Stomach (tissue), 9 donors: Measurements from ENCODE around the gene SPATC1L. TPM values are rescaled to one million over a fixed set of nuclear protein-coding genes. Genes with fewer than 3 reads are reported as not detected.

ENCODE experiments used
- DNase-seq, 2 donors: peaks; one replicate each; pipeline versions ENCODE4 v3.0.0 to v3.0.0-alpha.2; 2013 to 2019
- H3K27ac ChIP-seq, 5 donors: fragments of 200-600 bp in 4 of 5; sonication (generic) in 4 of 5; one replicate each; pipeline ENCODE4 v1.5.1; 2013 to 2019; ENCODE audit warnings: mild to moderate bottlenecking in 1 of 5, moderate library complexity in 1 of 5
- H3K27me3 ChIP-seq, 3 donors: fragments of 200-600 bp; sonication (generic); one replicate each; pipeline ENCODE4 v1.5.1; 2017 to 2019; ENCODE audit warnings: mixed run types in 1 of 3
- H3K36me3 ChIP-seq, 4 donors: fragments of 200-600 bp; sonication (generic); 1 replicate in 3 of 4; 2 replicates in 1 of 4; pipeline ENCODE4 v1.5.1; 2016 to 2019
- H3K4me1 ChIP-seq, 4 donors: fragments of 200-600 bp; sonication (generic); one replicate each; pipeline ENCODE4 v1.5.1; 2016 to 2019
- H3K4me3 ChIP-seq, 4 donors: fragments of 200-600 bp; sonication (generic) in 3 of 4; one replicate each; pipeline ENCODE4 v1.5.1; 2016 to 2019; ENCODE audit warnings: mild to moderate bottlenecking in 1 of 4
- H3K9me3 ChIP-seq, 4 donors: fragments of 200-600 bp; sonication (generic); one replicate each; pipeline ENCODE4 v1.5.1; 2016 to 2019
- EP300 ChIP-seq: sonication (generic); formaldehyde crosslinking; IDR thresholded peaks from one replicate; pipeline ENCODE4 v1.6.1; 2017; ENCODE audit warnings: antibody characterized with exemption
- POLR2A ChIP-seq, 4 donors: fragments of 450-650 bp; IDR thresholded peaks; one replicate each; pipeline ENCODE4 v1.6.1; 2016; ENCODE audit warnings: antibody characterized with exemption in 4 of 4, control low read depth in 2 of 4, mild to moderate bottlenecking in 1 of 4, moderate library complexity in 1 of 4
- POLR2AphosphoS5 ChIP-seq, 3 donors: sonication (generic); formaldehyde crosslinking; IDR thresholded peaks; one replicate each; pipeline ENCODE4 v1.6.1; 2016; ENCODE audit warnings: antibody characterized with exemption in 3 of 3
- WGBS, 5 donors: extraction: QIAGEN DNeasy Blood & Tissue Kit in 3 of 5; methylation state at CpG; one replicate each; pipeline versions ENCODE4 v1.1.5 to v1.1.7; 2013 to 2018; 5-methylcytosine and 5-hydroxymethylcytosine counted together
- intact Hi-C: fragments of 100-400 bp; cut with DNase I; formaldehyde crosslinking; loops from one replicate; pipeline ENCODE4 v1.15.1; 2023; ENCODE audit warnings: low total_unique reads
- polyA plus RNA-seq, 3 donors: library from polyadenylated mRNA; stranded (reverse); fragments of 200-250 nt; gene quantifications; one replicate each; pipeline ENCODE4 v1.2.3, GENCODE V29; 2013
- total RNA-seq, 5 donors: library from RNA; depleted of rRNA; stranded (reverse); fragments of >200 nt; gene quantifications; one replicate each; pipeline versions ENCODE4 v1.1.0 to v1.2.3, GENCODE V29; 2014 to 2016
- TF ChIP-seq, protein P1 (sequence below), 7 experiments: fragments of 450-650 bp in 4 of 7; fragments of 200-600 bp in 3 of 7; sonication (generic) in 3 of 7; IDR thresholded peaks; one replicate each; pipeline ENCODE4 v1.5.1; 2016 to 2019; ENCODE audit warnings: antibody characterized with exemption in 7 of 7, control low read depth in 2 of 7, mild to moderate bottlenecking in 1 of 7
- donor health status: healthy with polysubstance abuse.
- donor health status: Bipolar disorder and iron deficiency.
- donor health status: healthy.

SPATC1L gene
- total and polyA plus RNA-seq, 8 donors = 0.72 to 26.4 (median 12.5) TPM; not detected in 1

DNA sequence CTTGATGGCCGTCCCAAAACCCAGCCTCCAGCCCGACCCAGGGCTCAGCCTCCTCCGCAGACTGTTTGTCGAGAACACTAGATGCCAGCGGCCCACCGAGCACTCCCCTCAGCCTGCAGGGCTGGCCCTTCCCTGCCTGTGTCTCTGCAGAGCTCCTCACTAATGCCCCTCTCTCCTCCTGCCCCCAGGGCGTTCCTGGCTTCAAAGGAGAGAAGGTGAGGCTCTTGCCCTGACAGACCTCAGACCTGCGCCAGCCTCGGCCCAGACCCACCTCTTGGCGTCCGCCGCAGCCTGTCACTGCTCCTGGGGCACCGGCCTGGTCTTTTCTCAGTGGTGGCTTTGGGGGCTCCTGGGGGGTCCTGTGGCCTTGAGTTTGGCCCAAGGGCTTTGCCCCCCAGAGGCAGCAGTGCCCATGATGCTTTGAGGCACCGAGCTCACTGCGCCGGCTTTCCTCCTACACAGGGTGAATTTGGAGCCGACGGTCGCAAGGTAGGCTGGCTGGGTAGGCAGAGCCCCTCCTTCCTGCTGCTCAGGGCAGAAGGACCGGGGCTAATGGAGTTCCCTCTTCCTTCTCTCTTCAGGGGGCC is 68.0 kb downstream of the SPATC1L start:
- DNase-seq = no peak

DNA sequence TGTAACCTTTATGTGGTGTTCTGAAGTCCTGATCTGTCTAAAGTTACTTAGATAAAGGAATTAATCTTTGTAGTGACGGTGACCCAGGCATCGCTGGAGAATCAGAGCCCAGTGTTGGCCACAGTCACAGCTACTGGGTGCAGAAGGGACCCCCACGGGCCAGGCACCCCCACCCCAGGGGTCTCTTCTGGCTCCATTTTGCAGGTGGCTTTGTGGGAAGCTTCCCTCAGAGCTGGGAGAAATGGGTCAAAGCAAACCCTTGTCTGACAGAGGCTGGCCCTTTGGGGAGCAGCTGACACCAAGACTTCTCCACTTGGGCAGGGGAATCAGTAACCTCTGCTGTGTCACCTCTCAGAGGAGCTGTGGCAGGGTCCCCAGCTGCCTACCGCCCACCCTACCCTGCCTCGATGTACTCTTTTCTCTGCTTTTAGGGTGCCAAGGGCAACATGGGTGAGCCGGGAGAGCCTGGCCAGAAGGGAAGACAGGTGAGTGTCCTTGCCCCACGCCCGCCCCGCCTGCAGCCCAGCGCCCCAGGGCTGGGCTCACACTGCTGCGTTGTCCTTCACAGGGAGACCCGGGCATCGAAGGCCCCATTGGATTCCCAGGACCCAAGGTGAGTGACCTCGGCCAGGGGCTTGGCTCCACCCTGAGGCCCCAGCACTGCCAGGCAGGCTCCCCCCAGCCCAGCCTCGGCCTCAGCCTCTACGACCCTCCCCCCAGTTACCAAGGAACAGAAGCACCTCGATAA is 68.6 kb downstream of the SPATC1L start:
- DNase-seq = no peak
- WGBS, 5 donors = 86 to 95% (median 90%) methylated on average over 15 to 17 of the region's 17 CpGs
- H3K9me3 ChIP-seq = peaks cover 0 to 7% (median 3%) of the 10 kb centered on the region in 4 donors
- no peak overlapping the region for H3K4me3 ChIP-seq
- TF ChIP-seq POLR2A (IDR thresholded peaks at IDR 0.05) (no peak), POLR2AphosphoS5 (IDR thresholded peaks at IDR 0.05) (no peak), EP300 (no peak)
- TF ChIP-seq, protein P1, sequence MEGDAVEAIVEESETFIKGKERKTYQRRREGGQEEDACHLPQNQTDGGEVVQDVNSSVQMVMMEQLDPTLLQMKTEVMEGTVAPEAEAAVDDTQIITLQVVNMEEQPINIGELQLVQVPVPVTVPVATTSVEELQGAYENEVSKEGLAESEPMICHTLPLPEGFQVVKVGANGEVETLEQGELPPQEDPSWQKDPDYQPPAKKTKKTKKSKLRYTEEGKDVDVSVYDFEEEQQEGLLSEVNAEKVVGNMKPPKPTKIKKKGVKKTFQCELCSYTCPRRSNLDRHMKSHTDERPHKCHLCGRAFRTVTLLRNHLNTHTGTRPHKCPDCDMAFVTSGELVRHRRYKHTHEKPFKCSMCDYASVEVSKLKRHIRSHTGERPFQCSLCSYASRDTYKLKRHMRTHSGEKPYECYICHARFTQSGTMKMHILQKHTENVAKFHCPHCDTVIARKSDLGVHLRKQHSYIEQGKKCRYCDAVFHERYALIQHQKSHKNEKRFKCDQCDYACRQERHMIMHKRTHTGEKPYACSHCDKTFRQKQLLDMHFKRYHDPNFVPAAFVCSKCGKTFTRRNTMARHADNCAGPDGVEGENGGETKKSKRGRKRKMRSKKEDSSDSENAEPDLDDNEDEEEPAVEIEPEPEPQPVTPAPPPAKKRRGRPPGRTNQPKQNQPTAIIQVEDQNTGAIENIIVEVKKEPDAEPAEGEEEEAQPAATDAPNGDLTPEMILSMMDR (IDR thresholded peaks at IDR 0.05) = no peak
- intact Hi-C loops = no loop called here
- peak overlapping the region in 1 of 5 donors; percentile 12 for H3K27ac ChIP-seq
- peaks cover 69 to 89% (median 88%) of the 10 kb centered on the region in 4 donors for H3K36me3 ChIP-seq
- no peaks in the 10 kb centered on the region for H3K27me3 ChIP-seq
- peaks cover under 1 to 7% (median 7%) of the 10 kb centered on the region in 4 donors for H3K4me1 ChIP-seq

More for the DNA sequence above, 68.0 kb downstream of the SPATC1L start:
- WGBS, 5 donors = 80 to 90% (median 88%) methylated on average over 12 to 20 of the region's 20 CpGs
- TF ChIP-seq, protein P1 (IDR thresholded peaks at IDR 0.05) = no peak
- TF ChIP-seq EP300 = no peak
- TF ChIP-seq POLR2A (IDR thresholded peaks at IDR 0.05) = no peak
- no peak for TF ChIP-seq POLR2AphosphoS5 (IDR thresholded peaks at IDR 0.05)
- Histone ChIP-seq H3K9me3 (peaks cover 0 to 7% (median 3%) of the 10 kb centered on the region in 4 donors), H3K36me3 (peaks cover 76 to 96% (median 95%) of the 10 kb centered on the region in 4 donors), H3K4me1 (peaks cover 0 to 1% (median under 1%) of the 10 kb centered on the region in 4 donors), H3K27ac (no peak overlapping the region), H3K27me3 (no peaks in the 10 kb centered on the region), H3K4me3 (no peak overlapping the region)
- intact Hi-C loops = no loop called here

DNA sequence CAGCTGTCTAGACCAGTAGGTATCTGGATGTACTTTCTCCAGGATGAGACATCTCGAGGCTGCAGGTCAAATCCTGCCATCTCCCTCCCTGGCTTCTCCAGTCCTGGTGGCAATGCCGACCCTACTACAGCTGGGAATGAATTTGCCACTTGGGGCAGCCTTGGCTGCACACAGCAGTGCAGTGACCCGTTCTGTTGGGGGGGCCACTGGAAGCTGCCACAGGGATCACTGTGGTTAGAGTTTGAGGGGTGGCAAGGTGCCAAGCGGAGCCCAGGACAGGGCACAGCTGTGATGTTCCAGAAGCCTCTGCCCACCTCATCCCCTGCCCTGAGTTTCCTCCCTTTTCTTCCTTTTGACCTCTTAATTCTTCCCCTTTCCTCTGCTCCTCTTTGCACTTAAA is 69.3 kb downstream of the SPATC1L start:
- TF ChIP-seq EP300 (no peak), POLR2A (IDR thresholded peaks at IDR 0.05) (no peak)
- TF ChIP-seq, protein P1 (IDR thresholded peaks at IDR 0.05) = no peak
- Histone ChIP-seq H3K4me1 (peaks cover 3 to 14% (median 12%) of the 10 kb centered on the region in 4 donors), H3K27me3 (no peaks in the 10 kb centered on the region), H3K4me3 (no peak overlapping the region), H3K9me3 (peaks cover 0 to 7% (median 3%) of the 10 kb centered on the region in 4 donors), H3K36me3 (peaks cover 64 to 83% (median 82%) of the 10 kb centered on the region in 4 donors), H3K27ac (no peak overlapping the region)
- intact Hi-C loops = no loop called here
- WGBS, 5 donors = 73 to 93% (median 82%) methylated on average over 4 of the region's 4 CpGs
- no peak for DNase-seq

DNA sequence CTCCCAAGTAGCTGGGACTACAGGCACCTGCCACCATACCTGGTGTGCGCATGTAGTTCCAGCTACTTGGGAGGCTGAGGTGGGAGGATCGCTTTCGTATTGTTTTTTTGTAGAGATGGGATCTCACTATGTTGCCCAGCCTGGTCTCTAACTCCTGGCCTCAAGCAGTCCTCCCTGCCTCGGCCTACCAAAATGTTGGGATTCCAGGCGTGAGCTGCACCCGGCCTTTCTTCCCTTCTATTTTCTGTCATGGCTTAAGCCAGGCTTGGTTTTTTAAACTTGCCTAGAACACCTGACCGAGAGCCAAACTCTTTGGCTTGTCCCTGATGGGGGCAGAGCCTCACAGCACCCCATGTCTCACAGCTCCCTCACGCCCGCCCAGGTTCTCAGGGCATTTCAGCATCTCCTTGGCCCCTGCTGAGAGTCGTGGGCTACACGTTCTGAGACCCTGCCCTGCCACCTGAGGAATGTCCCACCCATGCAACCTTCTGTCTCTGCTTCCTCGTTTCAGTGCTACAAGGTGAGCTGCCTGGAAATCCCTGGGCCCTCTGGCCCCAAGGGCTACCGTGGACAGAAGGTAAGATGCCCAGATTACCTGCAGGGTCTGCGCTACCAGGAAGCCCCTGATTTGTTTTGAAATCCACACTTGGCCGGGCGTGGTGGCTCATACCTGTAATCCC is 70.6 kb downstream of the SPATC1L start:
- H3K27me3 ChIP-seq = no peaks in the 10 kb centered on the region
- H3K4me1 ChIP-seq = peaks cover 3 to 27% (median 23%) of the 10 kb centered on the region in 4 donors
- peaks cover 0 to 7% (median 3%) of the 10 kb centered on the region in 4 donors for H3K9me3 ChIP-seq
- intact Hi-C loops = no loop called here
- DNase-seq = peak in 1 of 2 donors; percentile 16
- 89 to 92% (median 91%) methylated on average over 14 to 16 of the region's 16 CpGs for WGBS, 5 donors
- no peak overlapping the region for H3K4me3 ChIP-seq
- peaks cover 51 to 70% (median 69%) of the 10 kb centered on the region in 4 donors for H3K36me3 ChIP-seq
- TF ChIP-seq POLR2AphosphoS5 (IDR thresholded peaks at IDR 0.05) (no peak), POLR2A (IDR thresholded peaks at IDR 0.05) (no peak), EP300 (no peak)
- TF ChIP-seq, protein P1 (IDR thresholded peaks at IDR 0.05) = no peak
- H3K27ac ChIP-seq = no peak overlapping the region
